Inflammatory macrophage (primary cell): Measurements from ENCODE around the gene MORC2.

Experiments
- DNase-seq, 2 donors: peaks; one replicate each; pipeline ENCODE4 v3.0.0-alpha.2; 2020 to 2022

MORC2 gene

DNA sequence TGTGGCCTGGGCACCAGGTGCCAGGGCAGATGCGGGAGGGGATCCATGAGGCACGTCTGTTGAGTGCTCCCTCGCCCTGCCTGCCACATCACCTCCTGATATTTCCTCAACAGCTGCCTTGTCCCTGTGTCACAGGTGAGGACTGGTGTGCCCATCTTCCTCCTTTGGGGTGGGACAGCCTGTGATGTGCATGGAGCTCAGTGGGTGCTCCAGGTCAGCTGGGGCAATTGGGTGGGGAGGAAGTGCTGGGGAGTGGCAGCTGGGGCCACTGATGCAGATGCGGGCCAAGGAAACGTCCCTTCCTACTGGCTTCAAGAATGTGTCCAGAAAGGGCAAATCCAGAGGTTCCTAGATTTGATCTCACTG lies 83.6 kb downstream of the MORC2 start:
- DNase-seq = no peak

DNA sequence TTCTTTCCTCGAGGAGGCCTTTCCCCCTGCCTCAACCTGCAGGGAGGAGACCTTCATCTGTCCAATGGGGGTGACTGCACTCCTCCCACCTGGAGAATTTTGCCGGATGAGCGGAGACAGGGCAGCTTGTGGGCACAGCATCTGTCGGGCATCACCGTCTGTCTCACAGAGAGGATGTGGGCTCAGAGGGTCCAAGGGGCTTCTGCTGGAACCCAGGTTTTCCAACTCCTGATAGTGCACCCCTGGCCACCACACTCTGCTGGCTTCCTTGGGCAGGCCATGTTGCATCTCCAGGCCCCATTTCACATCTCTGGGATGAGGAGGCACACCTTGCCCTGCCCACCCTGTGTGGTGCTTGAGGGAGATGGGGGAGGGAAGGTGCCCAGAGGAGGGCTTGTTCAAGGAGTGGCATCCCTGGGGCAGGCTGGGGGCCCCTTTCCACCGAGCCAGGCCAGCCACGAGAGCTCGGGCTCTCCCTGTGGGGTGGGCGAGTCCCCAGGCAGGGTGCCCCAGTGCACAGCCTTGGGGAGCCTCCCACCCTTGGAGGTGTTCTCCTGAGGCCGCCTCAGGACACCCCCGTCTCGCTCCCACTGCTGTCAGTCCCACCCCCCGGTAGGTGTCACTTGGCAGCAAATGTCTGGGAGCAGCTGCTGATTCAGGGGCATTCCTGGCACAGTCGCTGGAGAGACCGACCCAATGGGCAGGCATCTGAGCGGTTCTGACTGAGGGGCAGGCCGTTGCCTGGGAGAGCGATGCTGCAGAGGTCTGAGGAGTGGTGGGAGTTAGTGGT lies 84.2 kb downstream of the MORC2 start:
- no peak for DNase-seq

DNA sequence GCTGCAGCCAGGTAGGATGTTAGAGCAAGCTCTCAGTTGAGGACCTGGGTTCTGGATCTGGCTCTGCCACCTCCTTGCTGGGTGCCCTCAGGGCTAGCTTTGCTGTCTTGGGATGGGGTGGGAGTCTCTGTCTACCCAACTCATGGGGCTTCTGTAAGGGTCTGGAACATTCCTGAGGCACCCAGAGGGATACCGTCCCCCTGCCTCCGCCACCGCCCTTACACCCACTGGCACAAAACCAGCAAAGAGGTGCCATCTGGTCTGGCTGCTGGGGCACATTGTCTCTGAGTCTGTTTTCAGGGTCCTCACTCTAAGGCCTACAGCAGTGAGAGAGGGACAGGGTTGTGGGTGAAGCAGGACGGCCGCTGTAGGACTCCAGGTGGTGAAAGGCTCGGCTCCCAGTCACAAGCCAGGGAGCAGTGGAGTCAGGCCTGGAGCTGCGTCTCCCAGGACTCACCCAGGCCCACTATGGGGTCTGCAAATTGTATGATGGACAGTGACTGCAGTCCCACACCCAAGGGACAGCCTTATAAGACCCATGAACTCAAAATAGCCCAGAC lies 84.9 kb downstream of the MORC2 start:
- no peak for DNase-seq

DNA sequence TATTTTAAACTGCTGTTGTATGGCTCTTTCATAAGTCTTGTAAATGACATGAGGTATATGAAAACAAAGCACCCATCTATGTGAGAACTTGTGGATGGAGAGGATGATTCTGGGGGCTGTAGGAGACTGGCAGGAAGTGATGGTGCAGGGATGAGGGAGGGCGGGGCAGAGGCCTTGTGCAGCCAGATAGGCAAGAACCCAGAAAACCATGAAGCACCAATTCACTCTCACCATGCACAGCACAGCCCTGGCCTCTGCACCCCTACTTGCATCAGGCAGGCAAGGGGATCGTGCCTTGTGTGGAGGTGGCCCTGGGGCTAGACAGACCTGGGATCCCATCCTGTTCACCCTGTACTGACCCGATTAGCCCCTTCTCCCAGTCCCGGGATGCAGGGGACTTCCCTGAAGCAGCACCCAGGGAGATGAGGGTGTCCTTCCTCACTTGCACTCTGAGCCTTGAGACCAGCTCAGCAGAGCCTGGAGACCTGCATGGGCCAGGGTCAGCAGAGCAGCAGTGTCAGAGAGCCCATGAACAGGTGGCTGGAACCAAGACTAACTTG lies 85.5 kb downstream of the MORC2 start:
- no peak for DNase-seq

DNA sequence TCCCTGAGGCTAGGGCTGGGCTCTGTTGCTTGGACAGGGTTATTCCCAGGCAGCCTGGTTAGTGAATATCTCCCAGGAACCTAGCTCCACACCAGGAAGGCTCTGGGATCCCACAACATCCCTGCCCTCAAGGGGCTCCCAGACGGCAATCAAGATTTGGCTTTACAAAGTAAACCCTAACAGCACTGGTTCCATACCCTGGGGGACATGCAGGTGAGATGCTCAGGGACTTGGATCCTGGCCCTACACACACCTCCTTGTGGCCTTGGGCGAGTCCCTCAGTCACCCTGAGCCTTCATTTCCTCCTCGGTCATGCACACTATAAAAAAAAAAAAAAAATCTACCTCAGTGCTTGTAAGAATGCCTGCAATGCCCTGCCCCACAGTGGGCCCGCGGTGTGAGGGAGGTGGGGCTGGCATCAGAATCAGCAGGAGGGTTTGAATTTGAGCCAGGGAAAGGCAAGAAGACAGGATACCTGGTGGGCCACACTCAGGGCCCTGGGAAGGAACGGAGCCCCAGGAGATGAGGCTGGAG lies 86.3 kb downstream of the MORC2 start:
- DNase-seq = no peak

DNA sequence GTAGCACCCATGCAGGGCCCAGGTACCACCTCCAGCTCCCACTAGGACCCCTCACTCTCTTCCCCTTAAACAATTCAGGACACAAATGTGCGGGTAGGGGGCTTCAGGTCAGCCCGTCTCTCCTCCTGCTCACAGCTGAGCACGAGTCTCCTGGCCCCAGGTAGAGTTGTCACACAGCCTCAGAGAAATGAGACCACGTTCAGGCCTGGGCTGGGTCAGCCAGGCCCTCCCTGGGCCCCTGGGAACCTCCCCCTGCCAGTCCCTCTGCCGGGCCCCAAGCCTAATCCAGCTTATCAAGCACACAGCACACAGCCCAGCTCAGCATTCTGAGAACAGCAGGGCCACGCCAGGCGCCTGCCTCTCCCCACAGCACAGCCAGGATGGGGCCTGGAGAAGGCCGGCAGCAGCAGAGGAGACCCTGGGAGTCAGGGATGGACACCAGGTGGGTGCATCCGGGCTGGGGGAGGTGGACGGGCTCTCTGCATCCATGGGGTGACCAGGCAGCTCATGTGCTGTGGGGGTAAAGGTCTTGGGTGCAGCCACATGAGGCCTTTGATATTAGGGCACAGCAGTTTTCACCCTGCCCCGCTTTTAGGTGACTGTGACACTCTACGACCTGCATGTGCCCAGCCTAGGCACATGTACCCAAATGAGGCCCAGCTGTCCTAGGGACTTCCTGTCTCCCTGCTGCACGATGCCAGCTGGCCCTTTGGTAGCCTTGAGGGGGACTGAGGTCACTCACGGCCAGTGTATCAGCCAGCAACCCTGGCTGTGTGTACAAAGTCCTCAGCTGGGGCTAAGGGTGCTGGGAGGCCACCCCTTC lies 87.0 kb downstream of the MORC2 start:
- no peak for DNase-seq

DNA sequence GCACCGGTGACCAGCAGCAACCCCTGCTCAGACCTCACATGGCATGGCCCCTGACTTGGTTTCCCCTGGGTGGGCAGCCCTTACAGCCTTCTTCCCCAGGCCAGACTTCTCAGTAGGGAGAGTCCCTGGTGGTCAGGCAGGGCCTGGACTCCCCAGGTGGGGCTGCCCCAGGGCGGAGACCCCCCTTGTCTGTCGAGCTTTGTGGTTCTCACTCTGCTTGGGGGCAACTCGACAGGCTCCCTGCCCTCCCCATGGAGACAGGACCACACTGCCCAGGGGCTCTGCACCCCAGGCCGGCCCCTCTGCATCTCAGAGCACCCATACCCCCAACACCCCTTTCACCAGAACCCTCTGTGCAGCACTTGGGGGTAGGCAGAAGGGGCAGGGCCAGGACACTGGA lies 87.7 kb downstream of the MORC2 start:
- DNase-seq = no peak

DNA sequence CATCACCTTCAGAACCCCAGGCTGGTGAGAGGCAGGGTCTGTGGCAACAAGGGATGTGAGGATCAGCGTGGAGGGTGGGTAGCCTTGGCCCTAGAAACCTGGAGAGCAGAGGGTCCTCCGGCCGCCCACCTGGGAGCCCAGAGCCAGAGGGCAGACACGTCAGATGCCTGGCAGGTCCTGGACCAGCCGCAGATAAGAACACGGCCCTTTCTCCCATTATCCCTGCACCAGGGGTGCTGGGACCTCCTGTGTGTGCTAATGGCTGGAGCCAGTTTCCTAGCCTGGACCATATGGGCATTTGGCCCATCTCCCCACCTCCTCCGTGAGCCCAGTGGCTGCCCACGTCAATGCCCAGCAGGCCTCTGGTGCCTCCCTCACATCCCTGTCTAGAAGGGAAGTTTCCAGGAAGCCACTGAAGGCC lies 88.4 kb downstream of the MORC2 start:
- DNase-seq = no peak

DNA sequence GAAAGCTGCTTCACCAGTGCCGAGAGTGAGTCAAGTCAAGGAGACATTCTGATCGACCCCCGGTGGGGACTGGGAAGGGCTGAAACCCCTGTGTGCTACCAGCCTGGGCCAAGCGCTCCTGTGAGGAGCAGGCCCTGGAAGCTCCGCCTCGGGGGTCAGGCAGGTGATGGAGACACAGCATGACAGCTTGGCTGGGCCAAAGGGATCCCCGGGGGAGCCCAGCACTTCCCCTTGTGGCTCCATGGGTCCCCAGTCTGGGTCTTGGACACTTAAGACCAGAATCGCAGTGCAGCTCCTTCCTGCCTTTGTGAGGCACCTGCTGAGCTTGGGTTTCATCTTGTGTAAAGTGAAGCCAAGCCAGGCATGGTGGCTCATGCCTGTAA lies 89.2 kb downstream of the MORC2 start:
- no peak for DNase-seq

DNA sequence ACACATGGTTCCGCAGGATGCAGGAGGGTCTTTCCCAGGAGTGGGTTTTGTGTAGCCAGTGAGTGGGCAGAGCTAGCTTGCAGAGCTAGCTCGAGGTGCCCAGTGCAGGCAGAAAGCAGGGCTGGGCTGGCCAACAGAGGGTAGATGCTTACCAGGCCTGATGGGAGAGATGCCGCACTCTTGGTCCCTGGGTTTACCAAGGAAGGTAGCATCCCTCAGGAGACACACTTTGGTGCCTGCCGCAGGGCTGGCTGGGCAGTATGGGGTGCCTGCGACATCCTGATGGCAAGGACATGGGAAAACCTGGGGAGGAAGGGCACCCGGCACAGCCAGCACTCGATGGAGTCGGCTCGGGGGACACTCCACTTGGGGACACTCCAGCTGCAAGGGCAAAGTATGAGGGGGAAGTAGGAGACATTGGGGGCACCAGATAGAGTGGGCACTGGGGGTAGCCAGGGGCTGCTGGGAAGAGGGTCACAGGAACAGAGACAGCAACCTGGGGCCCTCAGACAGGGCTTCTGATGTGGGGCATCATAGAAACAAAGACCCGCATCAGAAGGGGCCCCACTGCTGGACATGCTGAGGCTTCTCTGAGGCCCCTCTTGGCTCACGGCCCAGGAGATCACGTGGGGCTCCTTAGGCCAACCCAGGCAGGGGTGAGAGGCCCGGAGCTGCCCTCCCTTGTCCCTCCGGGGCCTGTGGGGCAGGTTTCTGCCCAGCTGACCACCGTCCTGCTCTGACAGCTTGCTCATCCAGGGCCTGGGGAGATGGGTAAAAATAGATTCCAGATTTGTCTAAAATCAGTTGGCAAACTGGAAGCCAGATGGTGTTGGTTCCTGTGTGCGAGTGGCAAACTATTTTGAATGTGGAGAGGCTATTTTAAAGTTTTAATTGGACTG lies 89.8 kb downstream of the MORC2 start:
- DNase-seq = no peak

DNA sequence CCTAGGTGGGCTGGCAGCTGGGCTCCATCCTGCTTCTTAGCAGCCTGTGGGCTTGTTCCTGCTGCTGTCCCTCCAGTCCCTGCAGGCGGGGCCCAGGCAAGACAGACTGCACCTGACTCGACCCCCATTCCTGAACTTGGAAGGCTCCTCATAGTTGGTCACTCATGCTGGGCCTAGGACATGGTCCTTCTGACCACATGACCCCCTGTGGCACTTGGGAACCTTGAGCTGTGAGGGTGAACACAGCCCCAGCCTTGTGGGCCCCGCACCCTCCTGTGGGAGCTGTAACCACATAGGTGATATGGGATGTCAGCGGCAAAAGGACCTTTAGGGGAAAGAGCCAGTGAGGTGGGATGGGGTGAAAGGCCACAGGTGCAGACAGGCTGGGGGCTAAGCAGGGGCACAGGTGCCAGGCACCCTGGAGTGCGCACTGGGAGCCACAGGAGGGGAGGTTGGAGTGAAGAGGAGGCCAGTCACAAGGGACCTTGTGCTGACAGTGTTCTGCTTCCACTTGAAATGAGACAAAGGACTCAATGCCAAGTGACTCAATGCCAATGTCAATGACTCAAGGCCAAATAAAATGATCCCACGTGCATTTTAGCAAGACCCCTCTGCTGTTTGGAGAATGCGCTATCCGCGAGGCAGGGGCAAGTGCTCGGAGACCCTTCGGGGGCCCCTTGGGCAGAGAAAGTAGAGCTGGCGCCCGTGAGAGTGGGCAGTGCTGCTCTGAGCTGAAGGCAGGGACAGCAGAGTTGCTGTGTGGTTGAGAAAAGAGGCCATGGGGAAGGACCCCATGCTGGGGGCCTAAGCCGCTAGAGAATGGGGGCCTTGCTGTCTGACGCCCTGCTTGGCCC lies 90.7 kb downstream of the MORC2 start:
- no peak for DNase-seq

DNA sequence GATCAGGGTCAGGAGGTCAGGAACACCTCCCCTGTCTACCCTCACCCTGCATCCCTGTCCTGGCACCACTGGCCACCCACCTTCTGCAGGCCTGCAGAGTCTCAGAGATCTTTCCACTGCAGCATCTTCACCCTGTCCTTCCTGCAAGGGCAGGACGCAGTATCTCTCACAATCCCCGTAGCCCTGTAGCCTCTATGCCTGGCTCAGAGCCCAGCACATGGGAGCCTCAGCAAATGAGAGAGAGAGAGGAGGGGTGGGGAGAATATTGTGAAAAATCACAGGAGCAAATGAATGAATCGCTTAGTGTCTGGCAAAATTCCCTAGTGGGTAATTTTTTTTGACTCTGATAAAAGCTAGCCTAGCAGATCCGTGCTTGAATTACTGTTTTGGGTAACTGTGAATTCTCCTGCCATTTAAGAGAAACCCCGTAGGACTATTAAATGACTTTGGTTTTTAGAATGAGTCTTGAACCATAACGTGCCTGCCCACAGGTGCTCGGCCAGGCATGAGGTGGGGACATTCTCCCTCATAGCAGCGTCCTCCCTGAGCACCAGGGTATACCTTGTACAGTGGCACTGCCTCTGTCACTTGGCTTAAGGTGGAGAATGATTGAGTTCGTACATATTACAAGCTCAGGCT lies 91.5 kb downstream of the MORC2 start:
- DNase-seq = no peak

DNA sequence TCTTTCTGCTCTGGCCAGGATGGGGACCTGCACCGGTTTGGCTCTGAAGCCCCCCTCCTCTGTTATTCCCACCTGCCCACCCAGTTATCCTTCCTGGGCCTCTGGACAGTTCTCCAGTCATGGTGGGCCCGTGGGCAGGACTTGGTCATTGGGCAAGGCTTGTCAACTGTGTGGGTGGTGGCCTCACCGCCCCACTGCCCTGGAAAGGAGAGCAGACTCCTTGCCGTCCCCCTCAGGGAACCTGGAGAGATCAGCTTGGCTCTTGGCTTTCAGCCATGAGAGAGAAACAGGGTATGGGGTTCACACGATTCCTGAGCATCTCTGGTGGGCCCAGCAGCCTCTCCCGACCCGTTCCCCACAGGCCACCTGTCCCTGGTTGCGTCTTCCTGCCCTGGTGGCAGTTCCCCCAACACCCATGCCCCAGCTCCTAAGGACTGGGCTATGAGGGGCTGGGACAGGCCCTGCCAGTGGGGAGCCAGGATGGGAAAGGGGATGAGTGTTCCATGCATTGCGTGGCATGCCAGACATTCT lies 92.3 kb downstream of the MORC2 start:
- DNase-seq = no peak

DNA sequence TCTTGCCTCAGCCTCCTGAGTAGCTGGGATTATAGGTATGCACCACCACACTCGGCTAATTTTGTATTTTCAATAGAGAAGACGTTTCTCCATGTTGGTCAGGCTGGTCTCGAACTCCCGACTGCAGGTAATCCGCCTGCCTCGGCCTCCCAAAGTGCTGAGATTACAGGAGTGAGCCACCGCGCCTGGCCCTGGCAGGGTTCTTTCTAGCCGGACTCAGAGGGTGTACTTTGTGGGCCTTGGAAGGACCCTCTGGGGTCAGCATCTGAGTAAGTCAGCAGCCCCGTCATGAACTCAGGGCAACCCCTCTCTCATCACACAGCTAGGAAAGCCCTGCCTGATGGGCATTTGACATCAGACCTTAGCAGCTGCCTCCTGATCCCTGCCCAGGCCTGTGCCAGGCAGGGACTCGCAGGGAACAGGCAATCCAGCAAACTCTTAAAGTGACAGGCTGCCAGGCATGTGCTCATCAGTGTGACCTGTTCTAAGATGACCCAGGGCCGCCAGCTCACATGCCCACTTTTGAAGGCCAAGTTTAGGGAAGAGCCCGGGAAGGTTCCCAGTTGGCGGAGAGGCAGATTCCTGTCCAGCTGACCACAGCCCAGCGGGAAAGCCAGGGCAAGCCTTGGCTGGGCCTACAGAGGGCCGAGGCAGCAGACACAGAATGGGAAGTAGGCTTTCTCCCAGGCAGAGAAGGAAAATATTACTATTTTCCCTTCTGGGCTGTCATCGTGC lies 92.9 kb downstream of the MORC2 start:
- DNase-seq = no peak
